K562 (cell line): ENCODE data around the gene POLN. TPM values are rescaled to one million over a fixed set of nuclear protein-coding genes. Genes with fewer than 3 reads are reported as not detected.

Experiments used
- ATAC-seq: fragments of 200-7000 bp; cut with Tn5 transposase; 3 replicates; pipeline ENCODE4 v1.9.1; 2020; ENCODE audit warnings: moderate library complexity
- BruUV-seq: library from RNA; stranded (reverse); fragments of 400-500 nt; replicated peaks from 2 replicates; lab custom pipeline; 2021; lab: Mats Ljungman, UMichigan
- CTCF ChIA-PET: fragments of 300-600 bp; formaldehyde crosslinking; extraction: SDS; loops from one replicate; lab custom pipeline; 2021; ENCODE audit warnings: low intra/inter-chr PET ratio; lab: Yijun Ruan, JAX
- POLR2A ChIA-PET: fragments of 300-600, 350-650 bp; sonication (Branson Sonifier 250); formaldehyde crosslinking; extraction: SDS; loops from one replicate; lab custom pipeline; 2021; ENCODE audit warnings: antibody characterized with exemption, inconsistent platforms; lab: Yijun Ruan, JAX
- DNase-seq, 4 experiments: peaks; one replicate each; pipeline versions ENCODE4 v3.0.0 to v3.0.0-alpha.2; 2011 to 2018; ENCODE audit warnings: low spot score in 3 of 4, mixed read lengths in 3 of 4; ENCODE audit errors: extremely low read depth in 1 of 4
- FAIRE-seq: peaks from 2 replicates; lab custom pipeline; 2011; peaks lifted over from hg19 to GRCh38; lab: Jason Lieb, UNC
- H2AFZ ChIP-seq: 2 replicates; pipeline ENCODE4 v1.6.0; 2011; ENCODE audit warnings: low read depth, low read length, control low read depth, inconsistent platforms
- H3K27ac ChIP-seq: fragments of 200-600 bp; 3 replicates; pipeline ENCODE4 v1.8.0; 2011; ENCODE audit warnings: low read depth, mild to moderate bottlenecking, control low read depth, inconsistent platforms, low read length, moderate library complexity, mixed read lengths; ENCODE audit errors: extremely low read depth
- H3K27me3 ChIP-seq, 2 experiments: fragments of 300-600 bp in 1 of 2; 2 replicates in 1 of 2; 3 replicates in 1 of 2; pipeline versions ENCODE4 v1.6.0 to v1.8.0; 2011; ENCODE audit warnings: inconsistent platforms in 2 of 2, low read length in 2 of 2, mild to moderate bottlenecking in 1 of 2, mixed read lengths in 1 of 2, moderate library complexity in 1 of 2; ENCODE audit not compliant: control insufficient read depth in 2 of 2, insufficient read depth in 2 of 2
- H3K36me3 ChIP-seq: fragments of 300-600 bp; 3 replicates; pipeline ENCODE4 v1.8.0; 2011; ENCODE audit warnings: mild to moderate bottlenecking, low read length, inconsistent platforms; ENCODE audit not compliant: control insufficient read depth, insufficient read depth
- H3K4me1 ChIP-seq, 2 experiments: fragments of 200-600 bp in 1 of 2; replicated peaks in 1 of 2; 2 replicates in 1 of 2; 3 replicates in 1 of 2; pipeline versions ENCODE4 v1.5.1 to v1.8.0; 2011; ENCODE audit warnings: inconsistent platforms in 2 of 2, low read length in 2 of 2, mild to moderate bottlenecking in 1 of 2, mixed read lengths in 1 of 2, moderate library complexity in 1 of 2; ENCODE audit not compliant: control insufficient read depth in 2 of 2, insufficient read depth in 2 of 2
- H3K4me2 ChIP-seq: 2 replicates; pipeline ENCODE4 v1.6.1; 2011; ENCODE audit warnings: low read length, control low read depth, inconsistent platforms, mixed read lengths; ENCODE audit not compliant: insufficient read depth
- H3K4me3 ChIP-seq: fragments of 200-600 bp; sonication (generic), shearing (Covaris generic); 2 replicates; pipeline ENCODE4 v1.5.1; 2016; ENCODE audit warnings: control low read depth, inconsistent platforms
- H3K79me2 ChIP-seq: fragments of 200-600 bp; 3 replicates; pipeline ENCODE4 v1.8.0; 2011; ENCODE audit warnings: low read length, inconsistent platforms; ENCODE audit not compliant: control insufficient read depth, insufficient read depth
- H3K9ac ChIP-seq, 2 experiments: 2 replicates each; pipeline versions ENCODE4 v1.6.0 to v1.6.1; 2011; ENCODE audit warnings: low read depth in 2 of 2, low read length in 2 of 2, control low read depth in 1 of 2, inconsistent platforms in 1 of 2, mild to moderate bottlenecking in 1 of 2, mixed read lengths in 1 of 2; ENCODE audit not compliant: insufficient read depth in 1 of 2
- H3K9me1 ChIP-seq: one replicate; pipeline ENCODE4 v1.6.0; 2011; ENCODE audit warnings: inconsistent platforms, mild to moderate bottlenecking, low read length, moderate library complexity; ENCODE audit not compliant: control insufficient read depth, insufficient read depth
- H3K9me3 ChIP-seq: replicated peaks from 2 replicates; pipeline ENCODE4 v1.5.1; 2011; ENCODE audit warnings: low read depth, low read length, inconsistent platforms; ENCODE audit not compliant: control insufficient read depth, insufficient read depth
- H4K20me1 ChIP-seq: replicated peaks from 2 replicates; pipeline ENCODE4 v1.6.1; 2011; ENCODE audit warnings: low read length, inconsistent platforms, mixed read lengths; ENCODE audit not compliant: control insufficient read depth, insufficient read depth
- C11orf30 ChIP-seq: fragments of 450-650 bp; IDR thresholded peaks from 2 replicates; pipeline ENCODE4 v1.6.1; 2016; ENCODE audit warnings: low read depth, mild to moderate bottlenecking
- CBX2 ChIP-seq: fragments of 200-600 bp; sonication (generic); IDR thresholded peaks from one replicate; pipeline ENCODE4 v1.6.1; 2012; ENCODE audit warnings: mild to moderate bottlenecking, low read length, inconsistent platforms; ENCODE audit not compliant: insufficient read depth, poor library complexity, severe bottlenecking
- EWSR1 ChIP-seq: fragments of 450-650 bp; IDR thresholded peaks from 2 replicates; pipeline ENCODE4 v1.6.1; 2018; ENCODE audit warnings: borderline replicate concordance, mild to moderate bottlenecking, low read depth, moderate library complexity; ENCODE audit not compliant: partially characterized antibody
- ILF3 ChIP-seq: fragments of 450-650 bp; IDR thresholded peaks from 2 replicates; pipeline ENCODE4 v1.6.1; 2018; ENCODE audit warnings: antibody characterized with exemption, mild to moderate bottlenecking, moderate library complexity, borderline replicate concordance
- KLF13 ChIP-seq: fragments of 450-650 bp; IDR thresholded peaks from 2 replicates; pipeline ENCODE4 v1.6.1; 2016; ENCODE audit warnings: missing genetic modification characterization, low read depth, mild to moderate bottlenecking, missing compliant biosample characterization, moderate library complexity, borderline replicate concordance
- KLF6 ChIP-seq: fragments of 250-450 bp; sonication (Bioruptor Pico); IDR thresholded peaks from 2 replicates; pipeline ENCODE4 v1.4.0; 2020; ENCODE audit warnings: mild to moderate bottlenecking, moderate library complexity, borderline replicate concordance
- MAFG ChIP-seq: fragments of 450-650 bp; conservative IDR thresholded peaks from 2 replicates; pipeline ENCODE4 v1.6.1; 2016; ENCODE audit warnings: missing genetic modification characterization, missing compliant biosample characterization
- RBBP5 ChIP-seq: fragments of 200-600 bp; sonication (generic); IDR thresholded peaks from 2 replicates; pipeline ENCODE4 v1.6.1; 2012; ENCODE audit warnings: borderline replicate concordance, mild to moderate bottlenecking, low read length, control low read depth, inconsistent platforms; ENCODE audit not compliant: insufficient read depth, poor library complexity, severe bottlenecking
- SAFB2 ChIP-seq: fragments of 200-400 bp; formaldehyde crosslinking; IDR thresholded peaks from 2 replicates; pipeline ENCODE4 v1.6.1; 2018; ENCODE audit warnings: borderline replicate concordance, low read length, low read depth, moderate library complexity; ENCODE audit not compliant: severe bottlenecking
- ZNF41 ChIP-seq: fragments of 250-450 bp; sonication (Bioruptor Pico); conservative IDR thresholded peaks from 2 replicates; pipeline ENCODE4 v1.4.0; 2020; ENCODE audit warnings: mild to moderate bottlenecking
- ZNF780A ChIP-seq: fragments of 250-450 bp; sonication (Bioruptor Pico); IDR thresholded peaks from 2 replicates; pipeline ENCODE4 v1.5.0; 2021; ENCODE audit warnings: mild to moderate bottlenecking
- WGBS: fragments of 100-300 bp; shearing (Covaris generic); methylation state at CpG from one replicate; pipeline ENCODE4 v1.1.6; 2016; ENCODE audit warnings: low coverage, mixed read lengths; ENCODE audit not compliant: insufficient coverage; ENCODE audit errors: missing lambda C conversion rate; 5-methylcytosine and 5-hydroxymethylcytosine counted together
- in situ Hi-C: fragments of 300-500 bp; cut with MboI; formaldehyde crosslinking; loops from 4 replicates; pipeline ENCODE4 v1.15.0; 2018; ENCODE audit warnings: inconsistent platforms, mixed read lengths
- intact Hi-C: fragments of 100-400 bp; cut with micrococcal nuclease; formaldehyde crosslinking; loops from 2 replicates; pipeline ENCODE4 v1.14.2; 2022
- polyA plus RNA-seq, 8 experiments: library from polyadenylated mRNA; depleted of rRNA in 4 of 8; stranded (reverse) in 5 of 8; unstranded in 3 of 8; fragments of >200 nt; fragmentation: Nextera tagmentation in 2 of 8; fragmentation: Illumina TruSeq in 1 of 8; extraction: Ambion mirVana in 2 of 8; extraction: Trizol in 1 of 8; gene quantifications; 2 replicates each; pipeline versions ENCODE4 v1.2.1 to v1.2.3, GENCODE V29; 2011 to 2014; ENCODE audit warnings: inconsistent platforms in 1 of 8, missing spikeins in 1 of 8
- total RNA-seq, 7 experiments: library from RNA; depleted of rRNA in 6 of 7; stranded (reverse); fragments of >200 nt in 6 of 7; fragmentation: Illumina TruSeq in 2 of 7; extraction: Trizol in 2 of 7; gene quantifications; 2 replicates each; pipeline versions ENCODE4 v1.2.1 to v1.2.3, GENCODE V29; 2011 to 2021; ENCODE audit warnings: low replicate concordance in 1 of 7
- TF ChIP-seq, protein P1 (sequence below): sonication (generic); formaldehyde crosslinking; IDR thresholded peaks from 2 replicates; pipeline ENCODE4 v1.9.0; 2022; ENCODE audit warnings: mild to moderate bottlenecking, missing genetic modification reagents
- TF ChIP-seq, protein P2 (sequence below): fragments of 250-450 bp; sonication (Bioruptor Pico); IDR thresholded peaks from 2 replicates; pipeline ENCODE4 v1.8.0; 2022; ENCODE audit warnings: inconsistent platforms
- TF ChIP-seq, protein P3 (sequence below): fragments of 450-650 bp; IDR thresholded peaks from 2 replicates; pipeline ENCODE4 v1.6.1; 2016; ENCODE audit warnings: borderline replicate concordance

The POLN gene
- total and polyA plus RNA-seq, 9 of the 15 experiments (the other 6 are each of a cell fraction or from before 2014, with no cell fraction given), result 0.08 to 0.91 (median 0.32) TPM

DNA sequence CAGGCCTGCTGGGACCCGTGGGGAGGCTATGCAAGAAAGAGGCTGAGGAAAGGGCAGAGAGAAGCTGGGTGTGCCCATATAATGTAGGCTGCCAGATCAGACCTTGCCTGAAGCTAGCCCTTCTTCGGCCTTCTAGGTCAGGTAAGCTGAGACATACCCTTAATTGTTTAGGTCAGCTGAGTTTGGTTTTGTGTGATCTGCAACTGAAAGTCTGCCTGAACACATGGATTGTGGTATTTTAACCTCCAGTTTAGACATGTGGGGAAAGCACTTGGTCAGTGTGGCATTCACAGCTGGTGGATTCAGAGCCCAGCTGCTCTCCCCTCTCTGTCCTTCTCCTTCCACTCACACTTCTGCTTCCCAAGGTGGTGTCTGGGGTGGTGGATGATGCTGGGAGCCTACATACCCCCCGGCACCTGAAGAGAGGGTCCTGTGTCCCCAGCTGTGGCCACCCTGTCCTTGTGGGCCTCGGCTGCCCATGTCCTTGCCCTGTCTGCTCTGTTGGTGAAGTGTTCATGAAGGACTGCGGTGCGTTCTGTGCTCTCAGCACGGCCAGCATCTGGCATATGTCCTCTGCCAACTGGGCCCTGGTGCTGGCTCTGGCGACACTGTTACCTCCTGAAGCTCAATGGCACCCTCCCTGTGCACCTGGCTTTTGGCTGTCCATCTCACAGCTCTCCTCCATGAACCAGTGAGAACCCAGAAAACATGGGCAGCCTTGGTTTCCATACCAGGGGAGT, 100.7 kb downstream of the POLN start (continued):
- TF ChIP-seq, protein P1, sequence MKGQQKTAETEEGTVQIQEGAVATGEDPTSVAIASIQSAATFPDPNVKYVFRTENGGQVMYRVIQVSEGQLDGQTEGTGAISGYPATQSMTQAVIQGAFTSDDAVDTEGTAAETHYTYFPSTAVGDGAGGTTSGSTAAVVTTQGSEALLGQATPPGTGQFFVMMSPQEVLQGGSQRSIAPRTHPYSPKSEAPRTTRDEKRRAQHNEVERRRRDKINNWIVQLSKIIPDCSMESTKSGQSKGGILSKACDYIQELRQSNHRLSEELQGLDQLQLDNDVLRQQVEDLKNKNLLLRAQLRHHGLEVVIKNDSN (CRISPR knock-in tag), result no peak
- TF ChIP-seq MAFG (no peak), ZNF41 (CRISPR knock-in tag) (no peak), C11orf30 (no peak), ILF3 (no peak), ZNF780A (CRISPR knock-in tag) (no peak), KLF6 (CRISPR knock-in tag) (no peak)

DNA sequence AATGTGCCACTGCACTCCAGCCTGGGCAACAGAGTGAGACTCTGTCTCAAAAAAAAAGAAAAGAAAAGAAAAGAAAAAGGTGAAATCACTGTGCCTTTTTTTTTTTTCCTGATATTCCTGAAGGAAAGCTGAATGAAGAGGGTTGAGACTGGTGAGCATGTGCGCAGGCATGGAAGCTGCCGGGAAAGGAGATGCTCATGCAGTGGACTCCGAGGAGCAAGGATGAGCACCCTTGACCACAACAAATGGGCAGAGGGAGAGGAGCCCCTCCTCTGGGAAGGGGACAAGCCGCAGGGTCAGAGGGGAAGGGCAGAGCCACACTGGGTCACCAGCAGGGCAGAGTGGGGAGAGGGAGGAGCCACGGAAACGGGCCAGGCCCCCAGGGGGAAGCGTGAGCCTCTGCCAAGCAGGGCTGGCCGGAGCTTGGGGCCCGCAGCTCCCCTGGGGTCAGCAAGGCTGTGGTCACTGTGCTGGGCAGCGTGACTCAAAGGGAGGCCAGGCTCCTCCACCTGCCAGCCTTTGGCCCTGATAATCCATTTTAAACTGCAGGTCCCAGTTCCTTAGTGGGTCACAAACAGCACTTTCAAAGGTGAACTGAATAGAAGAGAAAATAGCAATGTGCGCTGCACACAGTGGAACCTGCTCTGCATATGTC, 102.9 kb downstream of the POLN start:
- Histone ChIP-seq H3K4me1 (peaks cover 0 to 4% of the 10 kb centered on the region in 2 experiments; a peak in 4 of 5 replicates), H3K4me3 (no peak overlapping the region), H3K27me3 (peaks cover 14 to 55% of the 10 kb centered on the region in 2 experiments), H2AFZ (no peak overlapping the region), H3K9ac (no peak overlapping the region), H3K36me3 (no peaks in the 10 kb centered on the region), H3K9me1 (no peaks in the 10 kb centered on the region), H3K79me2 (no peaks in the 10 kb centered on the region), H3K27ac (no peak overlapping the region), H3K9me3 (0 out of 2 replicates have a peak, but pooled peaks cover 3% of the 10 kb centered on the region), H3K4me2 (no peak overlapping the region), H4K20me1 (no peaks in the 10 kb centered on the region)
- TF ChIP-seq KLF13, result no peak
- TF ChIP-seq RBBP5, result no peak
- TF ChIP-seq, protein P2, sequence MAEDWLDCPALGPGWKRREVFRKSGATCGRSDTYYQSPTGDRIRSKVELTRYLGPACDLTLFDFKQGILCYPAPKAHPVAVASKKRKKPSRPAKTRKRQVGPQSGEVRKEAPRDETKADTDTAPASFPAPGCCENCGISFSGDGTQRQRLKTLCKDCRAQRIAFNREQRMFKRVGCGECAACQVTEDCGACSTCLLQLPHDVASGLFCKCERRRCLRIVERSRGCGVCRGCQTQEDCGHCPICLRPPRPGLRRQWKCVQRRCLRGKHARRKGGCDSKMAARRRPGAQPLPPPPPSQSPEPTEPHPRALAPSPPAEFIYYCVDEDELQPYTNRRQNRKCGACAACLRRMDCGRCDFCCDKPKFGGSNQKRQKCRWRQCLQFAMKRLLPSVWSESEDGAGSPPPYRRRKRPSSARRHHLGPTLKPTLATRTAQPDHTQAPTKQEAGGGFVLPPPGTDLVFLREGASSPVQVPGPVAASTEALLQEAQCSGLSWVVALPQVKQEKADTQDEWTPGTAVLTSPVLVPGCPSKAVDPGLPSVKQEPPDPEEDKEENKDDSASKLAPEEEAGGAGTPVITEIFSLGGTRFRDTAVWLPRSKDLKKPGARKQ (CRISPR knock-in tag), result no peak
- no peak for TF ChIP-seq SAFB2
- TF ChIP-seq CBX2, result no peak
- TF ChIP-seq, protein P3, sequence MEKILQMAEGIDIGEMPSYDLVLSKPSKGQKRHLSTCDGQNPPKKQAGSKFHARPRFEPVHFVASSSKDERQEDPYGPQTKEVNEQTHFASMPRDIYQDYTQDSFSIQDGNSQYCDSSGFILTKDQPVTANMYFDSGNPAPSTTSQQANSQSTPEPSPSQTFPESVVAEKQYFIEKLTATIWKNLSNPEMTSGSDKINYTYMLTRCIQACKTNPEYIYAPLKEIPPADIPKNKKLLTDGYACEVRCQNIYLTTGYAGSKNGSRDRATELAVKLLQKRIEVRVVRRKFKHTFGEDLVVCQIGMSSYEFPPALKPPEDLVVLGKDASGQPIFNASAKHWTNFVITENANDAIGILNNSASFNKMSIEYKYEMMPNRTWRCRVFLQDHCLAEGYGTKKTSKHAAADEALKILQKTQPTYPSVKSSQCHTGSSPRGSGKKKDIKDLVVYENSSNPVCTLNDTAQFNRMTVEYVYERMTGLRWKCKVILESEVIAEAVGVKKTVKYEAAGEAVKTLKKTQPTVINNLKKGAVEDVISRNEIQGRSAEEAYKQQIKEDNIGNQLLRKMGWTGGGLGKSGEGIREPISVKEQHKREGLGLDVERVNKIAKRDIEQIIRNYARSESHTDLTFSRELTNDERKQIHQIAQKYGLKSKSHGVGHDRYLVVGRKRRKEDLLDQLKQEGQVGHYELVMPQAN, result no peak
- TF ChIP-seq EWSR1, result no peak
- in situ Hi-C loops (no loop called here), intact Hi-C loops (no loop called here)
- CTCF ChIA-PET, result no interaction called here
- FAIRE-seq (no peak), ATAC-seq (no peak; the same call in 2 of the 3 replicates), DNase-seq (no peak)
- 5% methylated on average over 11 of the region's 11 CpGs for WGBS
- no TSS peak for BruUV-seq
- POLR2A ChIA-PET, result no interaction called here
